CD4-positive, alpha-beta T cell (primary cell): ENCODE results near the gene NOX4. TPM values are rescaled to one million over a fixed set of nuclear protein-coding genes. Genes with fewer than 3 reads are reported as not detected.

Experiments
- ATAC-seq: fragments of 200-7000 bp; cut with Tn5 transposase; one replicate; pipeline ENCODE4 v1.10.0; 2022; ENCODE audit warnings: mild to moderate bottlenecking; ENCODE audit not compliant: poor library complexity
- CTCF ChIA-PET: fragments of 350-600 bp; sonication (Branson Sonifier 250); formaldehyde crosslinking; loops from one replicate; lab custom pipeline; 2021; ENCODE audit warnings: antibody characterized with exemption, inconsistent platforms; lab: Charles Lee
- POLR2A ChIA-PET: fragments of 350-600 bp; sonication (Branson Sonifier 250); formaldehyde crosslinking; loops from one replicate; lab custom pipeline; 2021; ENCODE audit warnings: antibody characterized with exemption, inconsistent platforms; lab: Charles Lee
- DNase-seq, 14 experiments: peaks; one replicate each; pipeline ENCODE4 v3.0.0-alpha.2; 2013 to 2020; ENCODE audit warnings: mixed read lengths in 2 of 14
- H3K27ac ChIP-seq, 2 donors: one replicate each; pipeline versions ENCODE4 v1.5.1 to v1.7.0; 2013; ENCODE audit warnings: low read length in 2 of 2, low read depth in 1 of 2, mild to moderate bottlenecking in 1 of 2
- H3K27me3 ChIP-seq, 2 experiments: 1 replicate in 1 of 2; 2 replicates in 1 of 2; pipeline versions ENCODE4 v1.6.1 to v1.7.0; 2013; ENCODE audit warnings: low read length in 2 of 2, control low read depth in 1 of 2, mild to moderate bottlenecking in 1 of 2, moderate library complexity in 1 of 2; ENCODE audit not compliant: insufficient read depth in 2 of 2, control insufficient read depth in 1 of 2
- H3K36me3 ChIP-seq: one replicate; pipeline ENCODE4 v1.6.1; 2013; ENCODE audit warnings: low read length, control low read depth; ENCODE audit not compliant: insufficient read depth
- H3K4me1 ChIP-seq: one replicate; pipeline ENCODE4 v1.6.1; 2013; ENCODE audit warnings: low read length, control low read depth; ENCODE audit not compliant: insufficient read depth
- H3K4me3 ChIP-seq: one replicate; pipeline ENCODE4 v1.5.1; 2013; ENCODE audit warnings: mild to moderate bottlenecking, low read length, moderate library complexity
- H3K9me3 ChIP-seq, 2 experiments: 1 replicate in 1 of 2; 2 replicates in 1 of 2; pipeline versions ENCODE4 v1.6.1 to v1.7.0; 2013; ENCODE audit warnings: low read length in 2 of 2, mild to moderate bottlenecking in 2 of 2, control low read depth in 1 of 2, moderate library complexity in 1 of 2; ENCODE audit not compliant: control insufficient read depth in 1 of 2, insufficient read depth in 1 of 2
- H3K27ac Mint-ChIP-seq: one replicate; pipeline ENCODE4 v1.8.0; 2020; ENCODE audit warnings: mixed read lengths
- H3K27me3 Mint-ChIP-seq: one replicate; pipeline ENCODE4 v1.8.0; 2021; ENCODE audit warnings: mixed read lengths
- H3K36me3 Mint-ChIP-seq: one replicate; pipeline ENCODE4 v1.8.0; 2021; ENCODE audit warnings: low read depth, mixed read lengths
- H3K4me1 Mint-ChIP-seq: one replicate; pipeline ENCODE4 v1.8.0; 2021; ENCODE audit warnings: low read depth, mixed read lengths
- H3K4me3 Mint-ChIP-seq: one replicate; pipeline ENCODE4 v1.8.0; 2020; ENCODE audit warnings: mild to moderate bottlenecking, mixed read lengths
- H3K9me3 Mint-ChIP-seq: one replicate; pipeline ENCODE4 v1.8.0; 2020; ENCODE audit warnings: mixed read lengths
- intact Hi-C, 2 experiments: fragments of 100-400 bp; cut with DNase I in 1 of 2; cut with micrococcal nuclease in 1 of 2; formaldehyde crosslinking; loops; one replicate each; pipeline versions ENCODE4 v1.15.1 to v1.9.0; 2023 to 2025; cut with DNase I, micrococcal nuclease
- total RNA-seq, 174 experiments: library from RNA in 2 of 174; stranded (reverse) in 2 of 174; gene quantifications; one replicate each; pipeline ENCODE4 v1.2.3 and lab custom pipeline; 2021 to 2026
- TF ChIP-seq, protein P1 (sequence below): fragments of 200-600 bp; IDR thresholded peaks from one replicate; pipeline ENCODE4 v1.8.0; 2022; ENCODE audit warnings: antibody characterized with exemption, mild to moderate bottlenecking

The NOX4 gene
- total RNA-seq, 2 experiments from 2014 or later, result not detected

DNA sequence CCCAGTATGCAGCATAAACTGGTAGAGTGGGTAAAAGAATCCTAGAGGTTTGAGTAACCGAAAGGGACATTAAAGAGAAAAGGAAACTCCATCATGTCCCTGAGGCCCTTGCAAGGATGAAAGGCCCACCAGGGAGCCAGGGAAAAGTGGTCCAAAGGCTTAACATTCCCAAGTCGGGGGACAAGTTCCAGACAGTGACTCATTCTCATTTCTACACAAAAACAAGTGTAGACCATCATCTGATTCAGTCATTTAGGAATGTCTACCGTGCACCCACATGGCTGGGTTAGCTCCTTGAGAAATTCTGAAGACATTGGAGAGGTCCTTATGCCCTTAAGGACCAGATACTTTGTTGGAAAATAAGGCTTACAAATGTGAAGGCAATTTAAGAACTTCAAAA is 4.8 kb upstream of the NOX4 start:
- H3K4me1 Mint-ChIP-seq, result no peaks in the 10 kb centered on the region
- TF ChIP-seq, protein P1, sequence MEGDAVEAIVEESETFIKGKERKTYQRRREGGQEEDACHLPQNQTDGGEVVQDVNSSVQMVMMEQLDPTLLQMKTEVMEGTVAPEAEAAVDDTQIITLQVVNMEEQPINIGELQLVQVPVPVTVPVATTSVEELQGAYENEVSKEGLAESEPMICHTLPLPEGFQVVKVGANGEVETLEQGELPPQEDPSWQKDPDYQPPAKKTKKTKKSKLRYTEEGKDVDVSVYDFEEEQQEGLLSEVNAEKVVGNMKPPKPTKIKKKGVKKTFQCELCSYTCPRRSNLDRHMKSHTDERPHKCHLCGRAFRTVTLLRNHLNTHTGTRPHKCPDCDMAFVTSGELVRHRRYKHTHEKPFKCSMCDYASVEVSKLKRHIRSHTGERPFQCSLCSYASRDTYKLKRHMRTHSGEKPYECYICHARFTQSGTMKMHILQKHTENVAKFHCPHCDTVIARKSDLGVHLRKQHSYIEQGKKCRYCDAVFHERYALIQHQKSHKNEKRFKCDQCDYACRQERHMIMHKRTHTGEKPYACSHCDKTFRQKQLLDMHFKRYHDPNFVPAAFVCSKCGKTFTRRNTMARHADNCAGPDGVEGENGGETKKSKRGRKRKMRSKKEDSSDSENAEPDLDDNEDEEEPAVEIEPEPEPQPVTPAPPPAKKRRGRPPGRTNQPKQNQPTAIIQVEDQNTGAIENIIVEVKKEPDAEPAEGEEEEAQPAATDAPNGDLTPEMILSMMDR, result no peak
- Histone ChIP-seq H3K9me3 (peaks cover 0 to 11% of the 10 kb centered on the region in 2 experiments), H3K4me3 (no peak overlapping the region), H3K27ac (no peak overlapping the region), H3K36me3 (no peaks in the 10 kb centered on the region), H3K27me3 (peaks cover 0 to 4% of the 10 kb centered on the region in 2 experiments), H3K4me1 (no peaks in the 10 kb centered on the region)
- CTCF ChIA-PET, result no interaction called here
- ATAC-seq, result no peak
- intact Hi-C loops, result no loop called here
- H3K4me3 Mint-ChIP-seq, result no peak overlapping the region
- peaks cover 16% of the 10 kb centered on the region for H3K27me3 Mint-ChIP-seq
- no peaks in the 10 kb centered on the region for H3K36me3 Mint-ChIP-seq
- no peak for DNase-seq
- POLR2A ChIA-PET, result interaction anchor here (0.6 kb wide), 1 partner anchor 27 kb away, joined by 4 read pairs; no protein-coding TSS in a partner anchor
- no peaks in the 10 kb centered on the region for H3K9me3 Mint-ChIP-seq
- H3K27ac Mint-ChIP-seq, result no peak overlapping the region

DNA sequence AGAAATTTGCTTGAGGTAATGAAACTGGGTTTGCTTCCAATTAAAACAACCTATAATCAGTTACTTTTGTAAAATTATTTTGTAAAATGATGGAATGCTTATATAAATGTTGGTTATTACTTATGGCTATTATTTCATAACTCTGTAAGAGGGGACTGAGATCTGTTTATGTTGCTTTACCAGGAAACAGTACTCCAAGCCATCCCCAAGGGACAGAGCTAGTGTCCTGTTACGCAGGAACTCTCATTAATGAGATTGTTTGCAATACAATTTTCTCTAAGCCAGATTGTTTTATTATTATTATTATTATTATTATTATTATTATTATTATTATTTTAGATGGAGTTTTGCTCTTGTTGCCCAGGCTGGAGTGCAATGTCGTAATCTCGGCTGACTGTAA is 2.3 kb upstream of the NOX4 start:
- ChIA-PET CTCF (no interaction called here), POLR2A (no interaction called here)
- H3K27ac ChIP-seq, result no peak overlapping the region
- peaks cover 0 to 4% of the 10 kb centered on the region in 2 experiments for H3K27me3 ChIP-seq
- H3K4me1 ChIP-seq, result no peaks in the 10 kb centered on the region
- Mint-ChIP-seq H3K27me3 (peaks cover 33% of the 10 kb centered on the region), H3K27ac (no peak overlapping the region), H3K36me3 (no peaks in the 10 kb centered on the region), H3K9me3 (no peaks in the 10 kb centered on the region), H3K4me3 (no peak overlapping the region), H3K4me1 (no peaks in the 10 kb centered on the region)
- no peak overlapping the region for H3K4me3 ChIP-seq
- H3K36me3 ChIP-seq, result no peaks in the 10 kb centered on the region
- H3K9me3 ChIP-seq, result peaks cover 0 to 11% of the 10 kb centered on the region in 2 experiments
- TF ChIP-seq, protein P1, result no peak
- intact Hi-C loops, result no loop called here
- DNase-seq (no peak), ATAC-seq (no peak)

DNA sequence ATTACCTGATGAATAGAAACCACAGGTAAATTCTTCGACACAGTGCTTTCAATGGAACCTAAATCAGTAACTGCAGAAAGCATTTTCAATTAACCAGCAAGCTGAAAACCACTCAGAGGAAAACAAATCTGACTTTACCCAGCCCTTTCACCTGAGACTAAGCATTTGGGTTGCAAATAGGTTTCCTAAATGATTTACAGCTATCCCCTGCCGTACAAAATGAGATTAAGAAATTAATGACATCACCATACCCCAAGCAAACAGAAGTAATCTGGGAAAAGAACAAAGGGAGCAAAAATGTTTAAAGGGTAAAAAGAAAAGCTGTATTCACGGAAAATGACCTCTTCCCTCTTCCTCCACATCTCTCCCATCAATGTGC is 584 bp downstream of the NOX4 start:
- POLR2A ChIA-PET, result no interaction called here
- Histone ChIP-seq H3K36me3 (no peaks in the 10 kb centered on the region), H3K9me3 (peaks cover 0 to 11% of the 10 kb centered on the region in 2 experiments), H3K4me1 (no peaks in the 10 kb centered on the region), H3K27ac (no peak overlapping the region), H3K4me3 (no peak overlapping the region), H3K27me3 (peaks cover 0 to 4% of the 10 kb centered on the region in 2 experiments)
- no peaks in the 10 kb centered on the region for H3K4me1 Mint-ChIP-seq
- H3K27me3 Mint-ChIP-seq, result peaks cover 37% of the 10 kb centered on the region
- CTCF ChIA-PET, result no interaction called here
- H3K9me3 Mint-ChIP-seq, result no peaks in the 10 kb centered on the region
- no peak overlapping the region for H3K4me3 Mint-ChIP-seq
- H3K27ac Mint-ChIP-seq, result no peak overlapping the region
- DNase-seq (no peak), ATAC-seq (no peak)
- intact Hi-C loops, result no loop called here
- TF ChIP-seq, protein P1, result no peak
- no peaks in the 10 kb centered on the region for H3K36me3 Mint-ChIP-seq
